Fibroblast of gingiva (primary cell): ENCODE data around the gene SPG11.

Experiments used
- DNase-seq: peaks from one replicate; pipeline ENCODE4 v3.0.0-alpha.2; 2011; ENCODE audit warnings: low read depth

Gene SPG11

GRCh38 chr15:44525018-44525417, 138.4 kb downstream of the SPG11 start:
- no peak for DNase-seq

GRCh38 chr15:44519537-44519936, 143.9 kb downstream of the SPG11 start:
- no peak for DNase-seq

GRCh38 chr15:44516436-44516835, 147.0 kb downstream of the SPG11 start:
- DNase-seq, result no peak
